ENCODE results near the gene TRMU.
"Not testable (repeated sequence)": the region's sequence is repeated elsewhere in the genome, so short reads cannot be mapped to it uniquely, and the experiment has no call there.

Gene TRMU

GRCh38 chr22:46299101-46299500 is 36.4 kb upstream of the TRMU start:
- DNase-seq (ENCODE audit: low read depth, low spot score): no peak

- no peak for DNase-seq (ENCODE audit: low read depth, low spot score)
These were observed 35.0 kb upstream of the TRMU start for GRCh38 chr22:46300491-46300890.

GRCh38 chr22:46303347-46303965 is 32.1 kb upstream of the TRMU start:
- no peak for DNase-seq (ENCODE audit: low read depth, low spot score)

GRCh38 chr22:46308283-46308988 is 27.1 kb upstream of the TRMU start:
- no peak for DNase-seq (ENCODE audit: low read depth, low spot score)

GRCh38 chr22:46309526-46310085 is 25.9 kb upstream of the TRMU start:
- no peak for DNase-seq (ENCODE audit: low read depth, low spot score)

GRCh38 chr22:46312056-46312455 is 23.5 kb upstream of the TRMU start:
- DNase-seq (ENCODE audit: low read depth, low spot score): no peak

GRCh38 chr22:46312848-46313247 is 22.7 kb upstream of the TRMU start:
- DNase-seq (ENCODE audit: low read depth, low spot score): not testable (repeated sequence)

- DNase-seq (ENCODE audit: low read depth, low spot score): no peak
These were observed 19.5 kb upstream of the TRMU start for GRCh38 chr22:46315976-46316375.

GRCh38 chr22:46317646-46318045 is 17.9 kb upstream of the TRMU start:
- DNase-seq (ENCODE audit: low read depth, low spot score): no peak

GRCh38 chr22:46318576-46318975 is 16.9 kb upstream of the TRMU start:
- DNase-seq (ENCODE audit: low read depth, low spot score): no peak

- DNase-seq (ENCODE audit: low read depth, low spot score): no peak
These were observed 16.2 kb upstream of the TRMU start for GRCh38 chr22:46319319-46319718.

GRCh38 chr22:46320166-46320710 is 15.3 kb upstream of the TRMU start:
- DNase-seq (ENCODE audit: low read depth, low spot score): no peak

GRCh38 chr22:46320716-46321386 is 14.7 kb upstream of the TRMU start:
- DNase-seq (ENCODE audit: low read depth, low spot score): no peak

GRCh38 chr22:46322711-46323110 is 12.8 kb upstream of the TRMU start:
- DNase-seq (ENCODE audit: low read depth, low spot score): no peak

- no peak for DNase-seq (ENCODE audit: low read depth, low spot score)
These were observed 12.4 kb upstream of the TRMU start for GRCh38 chr22:46323162-46323561.

GRCh38 chr22:46326066-46326680 is 9.3 kb upstream of the TRMU start:
- no peak for DNase-seq (ENCODE audit: low read depth, low spot score)

GRCh38 chr22:46327691-46328465 is 7.6 kb upstream of the TRMU start:
- DNase-seq (ENCODE audit: low read depth, low spot score): no peak

- DNase-seq (ENCODE audit: low read depth, low spot score): no peak
These were observed 6.7 kb upstream of the TRMU start for GRCh38 chr22:46328797-46329196.

GRCh38 chr22:46329616-46330015 is 5.9 kb upstream of the TRMU start:
- DNase-seq (ENCODE audit: low read depth, low spot score): no peak

GRCh38 chr22:46330426-46330825 is 5.1 kb upstream of the TRMU start:
- no peak for DNase-seq (ENCODE audit: low read depth, low spot score)

- DNase-seq (ENCODE audit: low read depth, low spot score): no peak
These were observed 4.0 kb upstream of the TRMU start for GRCh38 chr22:46331496-46331895.
